ENCODE data around the gene ADK.

Gene ADK

GRCh38 chr10:74306227-74306982 is 155.4 kb downstream of the ADK start:
- Histone ChIP-seq H3K27ac (ENCODE audit: low read depth, low read length) (no peak overlapping the region), H3K27me3 (ENCODE audit: insufficient read depth, low read length) (no peaks in the 10 kb centered on the region), H3K9me3 (ENCODE audit: insufficient read depth, low read depth, low read length) (no peaks in the 10 kb centered on the region), H3K4me1 (ENCODE audit: insufficient read depth, low read length) (peaks cover 26% of the 10 kb centered on the region), H3K36me3 (ENCODE audit: insufficient read depth, low read length) (no peaks in the 10 kb centered on the region), H3K9ac (ENCODE audit: low read depth, low read length) (no peak overlapping the region), H3K4me3 (ENCODE audit: low read length) (no peak overlapping the region)
- 84% methylated on average over 3 of the region's 3 CpGs for WGBS

GRCh38 chr10:74307061-74307651 is 156.1 kb downstream of the ADK start:
- Histone ChIP-seq H3K27me3 (ENCODE audit: insufficient read depth, low read length) (no peaks in the 10 kb centered on the region), H3K36me3 (ENCODE audit: insufficient read depth, low read length) (no peaks in the 10 kb centered on the region), H3K9ac (ENCODE audit: low read depth, low read length) (no peak overlapping the region), H3K27ac (ENCODE audit: low read depth, low read length) (no peak overlapping the region), H3K4me3 (ENCODE audit: low read length) (no peak overlapping the region), H3K4me1 (ENCODE audit: insufficient read depth, low read length) (peaks cover 26% of the 10 kb centered on the region), H3K9me3 (ENCODE audit: insufficient read depth, low read depth, low read length) (no peaks in the 10 kb centered on the region)
- WGBS: 88% methylated on average over 3 of the region's 3 CpGs

- H3K9me3 ChIP-seq (ENCODE audit: insufficient read depth, low read depth, low read length): no peaks in the 10 kb centered on the region
- no peak overlapping the region for H3K4me3 ChIP-seq (ENCODE audit: low read length)
- no peak overlapping the region; the same call in 1 of the 2 replicates for H3K27ac ChIP-seq (ENCODE audit: low read depth, low read length)
- 75% methylated on average over 2 of the region's 2 CpGs for WGBS
- H3K27me3 ChIP-seq (ENCODE audit: insufficient read depth, low read length): no peaks in the 10 kb centered on the region
- peaks cover 26% of the 10 kb centered on the region for H3K4me1 ChIP-seq (ENCODE audit: insufficient read depth, low read length)
- no peak overlapping the region for H3K9ac ChIP-seq (ENCODE audit: low read depth, low read length)
- H3K36me3 ChIP-seq (ENCODE audit: insufficient read depth, low read length): no peaks in the 10 kb centered on the region
These were observed 159.7 kb downstream of the ADK start for GRCh38 chr10:74310652-74311257.

GRCh38 chr10:74314166-74314565 is 163.1 kb downstream of the ADK start:
- Histone ChIP-seq H3K36me3 (ENCODE audit: insufficient read depth, low read length) (no peaks in the 10 kb centered on the region), H3K27ac (ENCODE audit: low read depth, low read length) (no peak overlapping the region), H3K4me3 (ENCODE audit: low read length) (no peak overlapping the region), H3K27me3 (ENCODE audit: insufficient read depth, low read length) (no peaks in the 10 kb centered on the region), H3K4me1 (ENCODE audit: insufficient read depth, low read length) (peaks cover 18% of the 10 kb centered on the region), H3K9ac (ENCODE audit: low read depth, low read length) (no peak overlapping the region), H3K9me3 (ENCODE audit: insufficient read depth, low read depth, low read length) (no peaks in the 10 kb centered on the region)
- WGBS: no CpG with 5 or more reads among the region's 1 CpG

GRCh38 chr10:74320026-74320425 is 169.0 kb downstream of the ADK start:
- Histone ChIP-seq H3K36me3 (ENCODE audit: insufficient read depth, low read length) (no peaks in the 10 kb centered on the region), H3K9me3 (ENCODE audit: insufficient read depth, low read depth, low read length) (peaks cover 4% of the 10 kb centered on the region; the same call in 1 of the 2 replicates), H3K9ac (ENCODE audit: low read depth, low read length) (no peak overlapping the region), H3K27ac (ENCODE audit: low read depth, low read length) (no peak overlapping the region), H3K27me3 (ENCODE audit: insufficient read depth, low read length) (no peaks in the 10 kb centered on the region), H3K4me1 (ENCODE audit: insufficient read depth, low read length) (no peaks in the 10 kb centered on the region), H3K4me3 (ENCODE audit: low read length) (no peak overlapping the region)
- WGBS: 100% methylated on average over 1 of the region's 1 CpG

- WGBS: 100% methylated on average over 1 of the region's 4 CpGs
- H3K36me3 ChIP-seq (ENCODE audit: insufficient read depth, low read length): no peaks in the 10 kb centered on the region
- H3K4me3 ChIP-seq (ENCODE audit: low read length): no peak overlapping the region
- H3K27me3 ChIP-seq (ENCODE audit: insufficient read depth, low read length): no peaks in the 10 kb centered on the region
- no peak overlapping the region for H3K27ac ChIP-seq (ENCODE audit: low read depth, low read length)
- no peaks in the 10 kb centered on the region for H3K4me1 ChIP-seq (ENCODE audit: insufficient read depth, low read length)
- H3K9ac ChIP-seq (ENCODE audit: low read depth, low read length): no peak overlapping the region
- peaks cover 4% of the 10 kb centered on the region; the same call in 1 of the 2 replicates for H3K9me3 ChIP-seq (ENCODE audit: insufficient read depth, low read depth, low read length)
These were observed 169.7 kb downstream of the ADK start for GRCh38 chr10:74320717-74321116.

GRCh38 chr10:74322141-74322540 is 171.1 kb downstream of the ADK start:
- WGBS: 94% methylated on average over 3 of the region's 4 CpGs
- H3K9me3 ChIP-seq (ENCODE audit: insufficient read depth, low read depth, low read length): peaks cover 4% of the 10 kb centered on the region; the same call in 1 of the 2 replicates
- no peak overlapping the region for H3K27ac ChIP-seq (ENCODE audit: low read depth, low read length)
- no peaks in the 10 kb centered on the region for H3K4me1 ChIP-seq (ENCODE audit: insufficient read depth, low read length)
- H3K4me3 ChIP-seq (ENCODE audit: low read length): no peak overlapping the region
- no peak overlapping the region for H3K9ac ChIP-seq (ENCODE audit: low read depth, low read length)
- H3K36me3 ChIP-seq (ENCODE audit: insufficient read depth, low read length): no peaks in the 10 kb centered on the region
- H3K27me3 ChIP-seq (ENCODE audit: insufficient read depth, low read length): no peaks in the 10 kb centered on the region

- no peak overlapping the region for H3K4me3 ChIP-seq (ENCODE audit: low read length)
- H3K27ac ChIP-seq (ENCODE audit: low read depth, low read length): no peak overlapping the region
- H3K27me3 ChIP-seq (ENCODE audit: insufficient read depth, low read length): no peaks in the 10 kb centered on the region
- H3K4me1 ChIP-seq (ENCODE audit: insufficient read depth, low read length): no peaks in the 10 kb centered on the region
- H3K36me3 ChIP-seq (ENCODE audit: insufficient read depth, low read length): no peaks in the 10 kb centered on the region
- H3K9ac ChIP-seq (ENCODE audit: low read depth, low read length): no peak overlapping the region
- H3K9me3 ChIP-seq (ENCODE audit: insufficient read depth, low read depth, low read length): peaks cover 4% of the 10 kb centered on the region; the same call in 1 of the 2 replicates
These were observed 171.5 kb downstream of the ADK start for GRCh38 chr10:74322565-74322964.

- no peak overlapping the region for H3K9ac ChIP-seq (ENCODE audit: low read depth, low read length)
- no peak overlapping the region for H3K27ac ChIP-seq (ENCODE audit: low read depth, low read length)
- 97% methylated on average over 2 of the region's 2 CpGs for WGBS
These were observed 177.4 kb downstream of the ADK start for GRCh38 chr10:74328388-74328787.

GRCh38 chr10:74329873-74330272 is 178.9 kb downstream of the ADK start:
- H3K9me3 ChIP-seq (ENCODE audit: insufficient read depth, low read depth, low read length): peaks cover 5% of the 10 kb centered on the region; the same call in 1 of the 2 replicates
- 92% methylated on average over 2 of the region's 2 CpGs for WGBS
- no peaks in the 10 kb centered on the region for H3K4me1 ChIP-seq (ENCODE audit: insufficient read depth, low read length)
- H3K27ac ChIP-seq (ENCODE audit: low read depth, low read length): no peak overlapping the region
- H3K9ac ChIP-seq (ENCODE audit: low read depth, low read length): no peak overlapping the region
- no peak overlapping the region for H3K4me3 ChIP-seq (ENCODE audit: low read length)
- no peaks in the 10 kb centered on the region for H3K27me3 ChIP-seq (ENCODE audit: insufficient read depth, low read length)
- H3K36me3 ChIP-seq (ENCODE audit: insufficient read depth, low read length): no peaks in the 10 kb centered on the region

More at GRCh38 chr10:74328388-74328787, 177.4 kb downstream of the ADK start:
- no peaks in the 10 kb centered on the region for H3K27me3 ChIP-seq (ENCODE audit: insufficient read depth, low read length)
- H3K9me3 ChIP-seq (ENCODE audit: insufficient read depth, low read depth, low read length): 0 out of 2 replicates have a peak, but pooled peaks cover 2% of the 10 kb centered on the region
- H3K4me1 ChIP-seq (ENCODE audit: insufficient read depth, low read length): no peaks in the 10 kb centered on the region
- no peak overlapping the region for H3K4me3 ChIP-seq (ENCODE audit: low read length)
- H3K36me3 ChIP-seq (ENCODE audit: insufficient read depth, low read length): no peaks in the 10 kb centered on the region

GRCh38 chr10:74330646-74331045 is 179.6 kb downstream of the ADK start:
- H3K4me3 ChIP-seq (ENCODE audit: low read length): no peak overlapping the region
- no peaks in the 10 kb centered on the region for H3K27me3 ChIP-seq (ENCODE audit: insufficient read depth, low read length)
- peaks cover 5% of the 10 kb centered on the region; the same call in 1 of the 2 replicates for H3K9me3 ChIP-seq (ENCODE audit: insufficient read depth, low read depth, low read length)
- H3K36me3 ChIP-seq (ENCODE audit: insufficient read depth, low read length): no peaks in the 10 kb centered on the region
- no peaks in the 10 kb centered on the region for H3K4me1 ChIP-seq (ENCODE audit: insufficient read depth, low read length)
- no peak overlapping the region for H3K27ac ChIP-seq (ENCODE audit: low read depth, low read length)
- WGBS: 91% methylated on average over 3 of the region's 3 CpGs
- no peak overlapping the region for H3K9ac ChIP-seq (ENCODE audit: low read depth, low read length)
